GM19193 (cell line): ENCODE results near the gene AUTS2.

Source experiments
- POLR2A ChIP-seq: IDR thresholded peaks from 4 replicates; pipeline ENCODE4 v1.6.1; 2011; ENCODE audit not compliant: insufficient read depth, insufficient read length; ENCODE audit errors: extremely low read depth

AUTS2 gene

GRCh38 chr7:69932034-69932628 is 333.9 kb downstream of the AUTS2 start:
- TF ChIP-seq POLR2A = no peak

- no peak for TF ChIP-seq POLR2A
Observed at GRCh38 chr7:69934144-69934903, 336.0 kb downstream of the AUTS2 start.

GRCh38 chr7:69935107-69935506 is 336.8 kb downstream of the AUTS2 start:
- no peak for TF ChIP-seq POLR2A

- no peak for TF ChIP-seq POLR2A
Observed at GRCh38 chr7:69937097-69937496, 338.8 kb downstream of the AUTS2 start.

- no peak for TF ChIP-seq POLR2A
Observed at GRCh38 chr7:69939317-69939716, 341.0 kb downstream of the AUTS2 start.

- no peak for TF ChIP-seq POLR2A
Observed at GRCh38 chr7:69941077-69941651, 342.9 kb downstream of the AUTS2 start.

GRCh38 chr7:69942573-69942972 is 344.3 kb downstream of the AUTS2 start:
- no peak for TF ChIP-seq POLR2A

- TF ChIP-seq POLR2A = no peak
Observed at GRCh38 chr7:69946901-69947300, 348.6 kb downstream of the AUTS2 start.

GRCh38 chr7:69947998-69948397 is 349.7 kb downstream of the AUTS2 start:
- no peak for TF ChIP-seq POLR2A

- no peak for TF ChIP-seq POLR2A
Observed at GRCh38 chr7:69949122-69949521, 350.8 kb downstream of the AUTS2 start.

GRCh38 chr7:69951458-69951857 is 353.2 kb downstream of the AUTS2 start:
- no peak for TF ChIP-seq POLR2A

GRCh38 chr7:69953136-69954067 is 355.1 kb downstream of the AUTS2 start:
- TF ChIP-seq POLR2A = no peak

GRCh38 chr7:69956541-69956940 is 358.3 kb downstream of the AUTS2 start:
- TF ChIP-seq POLR2A = no peak

GRCh38 chr7:69957661-69958060 is 359.4 kb downstream of the AUTS2 start:
- no peak for TF ChIP-seq POLR2A

GRCh38 chr7:69959789-69960499 is 361.7 kb downstream of the AUTS2 start:
- TF ChIP-seq POLR2A = no peak

GRCh38 chr7:69961436-69961835 is 363.2 kb downstream of the AUTS2 start:
- no peak for TF ChIP-seq POLR2A
